HCT116 (cell line): ENCODE results near the gene EFR3B. TPM values are rescaled to one million over a fixed set of nuclear protein-coding genes. Genes with fewer than 3 reads are reported as not detected.
"Not testable (repeated sequence)": the region's sequence is repeated elsewhere in the genome, so short reads cannot be mapped to it uniquely, and the experiment has no call there.

Experiments
- ATAC-seq: fragments of 200-7000 bp; cut with Tn5 transposase; 2 replicates; pipeline ENCODE4 v1.9.1; 2020; ENCODE audit warnings: mild to moderate bottlenecking, moderate library complexity
- BruUV-seq: library from RNA; stranded (reverse); fragments of 400-500 nt; replicated peaks from 2 replicates; lab custom pipeline; 2021; lab: Mats Ljungman, UMichigan
- CTCF ChIA-PET: fragments of 300-600 bp; sonication (Branson Sonifier 250); formaldehyde crosslinking; loops from one replicate; lab custom pipeline; 2021; ENCODE audit warnings: antibody characterized with exemption; lab: Charles Lee
- POLR2A ChIA-PET: fragments of 300-600, 350-600 bp; sonication (Branson Sonifier 250); formaldehyde crosslinking; loops from one replicate; lab custom pipeline; 2021; ENCODE audit warnings: antibody characterized with exemption; lab: Charles Lee
- RAD21 ChIA-PET, 2 experiments: fragments of 300-600 bp; sonication (Branson Sonifier 250); formaldehyde crosslinking; loops; one replicate each; lab custom pipeline; 2023; ENCODE audit warnings: low total read pairs in 2 of 2; ENCODE audit not compliant: uncharacterized antibody in 2 of 2, unreplicated experiment in 2 of 2, low non-redundant PET in 1 of 2; lab: Charles Lee
- DNase-seq: peaks from one replicate; pipeline ENCODE4 v3.0.0-alpha.2; 2010; ENCODE audit warnings: low read depth, low spot score
- H2AFZ ChIP-seq: fragments of 200-600 bp; shearing (Covaris generic), sonication (generic); 2 replicates; pipeline ENCODE4 v1.6.1; 2017; ENCODE audit warnings: low read depth, mixed run types, mixed read lengths, antibody characterized with exemption, low read length; ENCODE audit not compliant: poor library complexity, severe bottlenecking
- H3K27ac ChIP-seq: 2 replicates; pipeline ENCODE4 v1.5.1; 2012; ENCODE audit warnings: low read depth, low read length
- H3K27me3 ChIP-seq: fragments of 200-600 bp; sonication (generic); 2 replicates; pipeline ENCODE4 v1.6.1; 2016; ENCODE audit warnings: mixed run types, low read length, mixed read lengths; ENCODE audit not compliant: insufficient read depth
- H3K36me3 ChIP-seq, 2 experiments: fragments of 200-500 bp in 1 of 2; fragments of 200-600 bp in 1 of 2; sonication (Bioruptor generic) in 1 of 2; sonication (generic) in 1 of 2; 2 replicates each; pipeline versions ENCODE4 v1.5.1 to v1.6.1; 2014 to 2016; ENCODE audit warnings: low read length in 2 of 2, inconsistent platforms in 1 of 2, mixed read lengths in 1 of 2, mixed run types in 1 of 2; ENCODE audit not compliant: insufficient read depth in 2 of 2, control insufficient read depth in 1 of 2
- H3K4me1 ChIP-seq, 2 experiments: fragments of 200-600 bp in 1 of 2; sonication (generic) in 1 of 2; 2 replicates each; pipeline versions ENCODE4 v1.5.1 to v1.6.1; 2012 to 2017; ENCODE audit warnings: low read length in 2 of 2, inconsistent platforms in 1 of 2, mild to moderate bottlenecking in 1 of 2, mixed read lengths in 1 of 2, mixed run types in 1 of 2, moderate library complexity in 1 of 2; ENCODE audit not compliant: insufficient read depth in 2 of 2, control insufficient read depth in 1 of 2
- H3K4me2 ChIP-seq: fragments of 200-600 bp; sonication (generic); 2 replicates; pipeline ENCODE4 v1.6.1; 2017; ENCODE audit warnings: mixed run types, low read length, mixed read lengths
- H3K4me3 ChIP-seq, 2 experiments: fragments of 200-600 bp in 1 of 2; sonication (generic) in 1 of 2; replicated peaks in 1 of 2; 2 replicates each; pipeline ENCODE4 v1.5.1; 2011 to 2016; ENCODE audit warnings: low read length in 2 of 2, control low read depth in 1 of 2, low read depth in 1 of 2, mild to moderate bottlenecking in 1 of 2, mixed read lengths in 1 of 2, mixed run types in 1 of 2
- H3K79me2 ChIP-seq: fragments of 200-600 bp; sonication (generic); 2 replicates; pipeline ENCODE4 v1.6.1; 2017; ENCODE audit warnings: mild to moderate bottlenecking, mixed run types, low read length, moderate library complexity, mixed read lengths; ENCODE audit not compliant: insufficient read depth
- H3K9ac ChIP-seq: fragments of 200-600 bp; sonication (generic); 2 replicates; pipeline ENCODE4 v1.6.1; 2016; ENCODE audit warnings: low read length, mixed read lengths
- H3K9me2 ChIP-seq: fragments of 200-600 bp; sonication (generic), shearing (Covaris generic); 2 replicates; pipeline ENCODE4 v1.6.1; 2017; ENCODE audit warnings: mixed run types, mild to moderate bottlenecking, moderate library complexity; ENCODE audit not compliant: insufficient read depth
- H3K9me3 ChIP-seq, 2 experiments: fragments of 200-500 bp in 1 of 2; fragments of 200-600 bp in 1 of 2; sonication (Bioruptor generic) in 1 of 2; sonication (generic) in 1 of 2; 2 replicates each; pipeline ENCODE4 v1.6.1; 2014 to 2017; ENCODE audit warnings: low read length in 2 of 2, mixed read lengths in 2 of 2, inconsistent platforms in 1 of 2, low read depth in 1 of 2, mild to moderate bottlenecking in 1 of 2, mixed run types in 1 of 2, moderate library complexity in 1 of 2; ENCODE audit not compliant: control insufficient read depth in 1 of 2, insufficient read depth in 1 of 2
- H4K20me1 ChIP-seq: fragments of 200-600 bp; sonication (generic), shearing (Covaris generic); 2 replicates; pipeline ENCODE4 v1.6.1; 2017; ENCODE audit warnings: mixed run types, mild to moderate bottlenecking, moderate library complexity; ENCODE audit not compliant: insufficient read depth
- CBX3 ChIP-seq: IDR thresholded peaks from 2 replicates; pipeline ENCODE4 v1.6.1; 2012; ENCODE audit warnings: low read depth
- CTCF ChIP-seq, 3 experiments: fragments of 200-600 bp in 1 of 3; sonication (generic) in 1 of 3; IDR thresholded peaks in 2 of 3; conservative IDR thresholded peaks in 1 of 3; 2 replicates each; pipeline ENCODE4 v1.5.1; 2012 to 2017; ENCODE audit warnings: low read depth in 2 of 3, low read length in 2 of 3, antibody characterized with exemption in 1 of 3, borderline replicate concordance in 1 of 3, control low read depth in 1 of 3, mild to moderate bottlenecking in 1 of 3, mixed read lengths in 1 of 3, mixed run types in 1 of 3, moderate library complexity in 1 of 3; ENCODE audit not compliant: insufficient read depth in 1 of 3
- EGR1 ChIP-seq: IDR thresholded peaks from 2 replicates; pipeline ENCODE4 v1.6.1; 2012; ENCODE audit warnings: low read depth
- ELF1 ChIP-seq: IDR thresholded peaks from 2 replicates; pipeline ENCODE4 v1.6.1; 2012; ENCODE audit warnings: low read depth, borderline replicate concordance
- MAX ChIP-seq: IDR thresholded peaks from 2 replicates; pipeline ENCODE4 v1.6.1; 2012
- SP1 ChIP-seq: IDR thresholded peaks from 2 replicates; pipeline ENCODE4 v1.6.1; 2012; ENCODE audit warnings: low read depth
- SRF ChIP-seq: IDR thresholded peaks from 2 replicates; pipeline ENCODE4 v1.6.1; 2012; ENCODE audit warnings: low read depth
- TCF7L2 ChIP-seq: IDR thresholded peaks from 2 replicates; pipeline ENCODE4 v1.7.0; 2011; ENCODE audit warnings: borderline replicate concordance, inconsistent platforms; ENCODE audit not compliant: insufficient read depth, insufficient read length; ENCODE audit errors: extremely low read depth
- YY1 ChIP-seq: IDR thresholded peaks from 2 replicates; pipeline ENCODE4 v1.6.1; 2011; ENCODE audit warnings: low read length, low read depth, moderate library complexity, mild to moderate bottlenecking; ENCODE audit not compliant: insufficient replicate concordance; ENCODE audit errors: extremely low read depth
- ZFX ChIP-seq: fragments of 450-650 bp; IDR thresholded peaks from 2 replicates; pipeline ENCODE4 v1.6.1; 2017
- ZNF274 ChIP-seq: fragments of 200-500 bp; sonication (Bioruptor generic); IDR thresholded peaks from 2 replicates; pipeline ENCODE4 v1.6.1; 2014; ENCODE audit warnings: mild to moderate bottlenecking, low read depth, low read length, inconsistent platforms
- intact Hi-C: fragments of 100-400 bp; cut with micrococcal nuclease; formaldehyde crosslinking; loops from 2 replicates; pipeline ENCODE4 v1.10.0; 2022
- total RNA-seq: library from RNA; stranded (reverse); gene quantifications from one replicate; pipeline ENCODE4 v1.2.1, GENCODE V29; 2021; ENCODE audit not compliant: unreplicated experiment
- TF ChIP-seq, protein P1 (sequence below): IDR thresholded peaks from 2 replicates; pipeline ENCODE4 v1.6.1; 2011; ENCODE audit warnings: mild to moderate bottlenecking, low read length, moderate library complexity; ENCODE audit not compliant: insufficient replicate concordance; ENCODE audit errors: extremely low read depth
- TF ChIP-seq, protein P2 (sequence below): IDR thresholded peaks from 2 replicates; pipeline ENCODE4 v1.6.1; 2012

Gene EFR3B
- total RNA-seq, 1 experiment from 2014 or later, result 0.96 TPM

DNA sequence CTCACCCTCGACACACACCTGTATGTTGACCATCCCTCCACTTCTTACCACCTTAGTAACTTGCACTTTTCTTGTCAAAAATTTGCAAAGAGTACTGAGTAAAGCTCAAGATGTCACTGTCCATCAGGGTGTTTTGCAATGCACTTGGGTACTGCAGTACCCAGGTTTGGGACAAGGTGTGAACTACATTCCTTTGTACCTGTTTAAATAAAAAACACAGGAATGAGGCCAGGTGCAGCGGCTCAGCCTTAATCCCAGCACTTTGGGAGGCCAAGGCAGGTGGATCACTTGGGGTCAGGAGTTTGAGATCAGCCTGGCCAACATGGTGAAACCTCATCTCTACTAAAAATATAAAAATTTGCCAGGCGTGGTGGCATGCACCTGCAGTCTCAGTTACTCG is 98.7 kb downstream of the EFR3B start:
- H3K79me2 ChIP-seq, H3K9me2 ChIP-seq, H3K36me3 ChIP-seq, intact Hi-C loops, BruUV-seq, H3K9ac ChIP-seq, ATAC-seq, DNase-seq, H3K4me3 ChIP-seq, H2AFZ ChIP-seq, H3K27ac ChIP-seq, RAD21 ChIA-PET, H3K4me2 ChIP-seq, H3K27me3 ChIP-seq, H3K9me3 ChIP-seq, H3K4me1 ChIP-seq, H4K20me1 ChIP-seq, POLR2A ChIA-PET: not testable (repeated sequence)
- CTCF ChIA-PET, result interaction anchor here (2.4 kb wide), 1 partner anchor 165 kb away, joined by 6 read pairs; no protein-coding TSS in a partner anchor

DNA sequence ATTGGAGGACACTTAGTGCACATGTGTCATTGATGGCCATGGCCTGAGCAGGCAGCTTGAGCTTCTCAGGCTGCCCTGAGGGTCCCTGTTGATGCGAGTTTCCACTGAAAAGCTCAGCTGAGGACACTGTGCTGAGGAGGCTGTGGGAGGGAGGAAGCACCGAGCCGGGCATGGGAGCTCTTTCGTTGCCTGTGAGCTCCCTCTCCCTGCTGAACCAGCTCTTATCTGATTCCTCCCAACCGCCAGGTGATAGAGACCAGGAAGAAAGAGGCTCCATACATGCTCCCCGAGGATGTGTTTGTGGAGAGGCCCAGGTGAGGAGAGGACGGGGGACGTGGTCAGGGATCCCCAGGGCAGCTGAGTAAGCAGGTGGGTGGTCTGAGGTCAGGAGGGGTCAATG is 99.2 kb downstream of the EFR3B start:
- H3K9me2 ChIP-seq, result no peaks in the 10 kb centered on the region
- no peaks in the 10 kb centered on the region for H3K27me3 ChIP-seq
- no TSS peak for BruUV-seq
- H2AFZ ChIP-seq, result no peak overlapping the region
- DNase-seq (no peak), ATAC-seq (no peak)
- POLR2A ChIA-PET, result no interaction called here
- H3K9ac ChIP-seq, result no peak overlapping the region
- CTCF ChIA-PET, result interaction anchor here (2.4 kb wide), 1 partner anchor 166 kb away, joined by 6 read pairs; no protein-coding TSS in a partner anchor
- no peak overlapping the region for H3K27ac ChIP-seq
- no peaks in the 10 kb centered on the region for H4K20me1 ChIP-seq
- H3K79me2 ChIP-seq, result no peaks in the 10 kb centered on the region
- no peaks in the 10 kb centered on the region for H3K36me3 ChIP-seq
- no peaks in the 10 kb centered on the region for H3K9me3 ChIP-seq
- no peak overlapping the region for H3K4me2 ChIP-seq
- H3K4me1 ChIP-seq, result no peaks in the 10 kb centered on the region
- intact Hi-C loops, result no loop called here
- H3K4me3 ChIP-seq, result no peak overlapping the region
- RAD21 ChIA-PET, result no interaction called here
- TF ChIP-seq ZNF274, result no peak
- no peak for TF ChIP-seq CTCF (IDR thresholded peaks at IDR 0.05 in 2 of 3, conservative IDR thresholded peaks at IDR 0.05 in 1 of 3; ENCODE audit: borderline replicate concordance in 1 of 3, insufficient read depth in 1 of 3, low read depth in 2 of 3, low read length in 2 of 3)
- TF ChIP-seq, protein P1, sequence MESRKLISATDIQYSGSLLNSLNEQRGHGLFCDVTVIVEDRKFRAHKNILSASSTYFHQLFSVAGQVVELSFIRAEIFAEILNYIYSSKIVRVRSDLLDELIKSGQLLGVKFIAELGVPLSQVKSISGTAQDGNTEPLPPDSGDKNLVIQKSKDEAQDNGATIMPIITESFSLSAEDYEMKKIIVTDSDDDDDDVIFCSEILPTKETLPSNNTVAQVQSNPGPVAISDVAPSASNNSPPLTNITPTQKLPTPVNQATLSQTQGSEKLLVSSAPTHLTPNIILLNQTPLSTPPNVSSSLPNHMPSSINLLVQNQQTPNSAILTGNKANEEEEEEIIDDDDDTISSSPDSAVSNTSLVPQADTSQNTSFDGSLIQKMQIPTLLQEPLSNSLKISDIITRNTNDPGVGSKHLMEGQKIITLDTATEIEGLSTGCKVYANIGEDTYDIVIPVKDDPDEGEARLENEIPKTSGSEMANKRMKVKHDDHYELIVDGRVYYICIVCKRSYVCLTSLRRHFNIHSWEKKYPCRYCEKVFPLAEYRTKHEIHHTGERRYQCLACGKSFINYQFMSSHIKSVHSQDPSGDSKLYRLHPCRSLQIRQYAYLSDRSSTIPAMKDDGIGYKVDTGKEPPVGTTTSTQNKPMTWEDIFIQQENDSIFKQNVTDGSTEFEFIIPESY, result no peak
- no peak for TF ChIP-seq YY1
- no peak for TF ChIP-seq MAX
- no peak for TF ChIP-seq TCF7L2
- no peak for TF ChIP-seq SP1
- no peak for TF ChIP-seq ZFX
- no peak for TF ChIP-seq CBX3
- TF ChIP-seq SRF, result no peak
- no peak for TF ChIP-seq ELF1
- TF ChIP-seq, protein P2, sequence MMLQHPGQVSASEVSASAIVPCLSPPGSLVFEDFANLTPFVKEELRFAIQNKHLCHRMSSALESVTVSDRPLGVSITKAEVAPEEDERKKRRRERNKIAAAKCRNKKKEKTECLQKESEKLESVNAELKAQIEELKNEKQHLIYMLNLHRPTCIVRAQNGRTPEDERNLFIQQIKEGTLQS, result no peak
- no peak for TF ChIP-seq EGR1
